GM12874 (cell line): ENCODE data around the gene ARG2.

Experiments
- TF ChIP-seq, protein P1 (sequence below): IDR thresholded peaks from 2 replicates; pipeline ENCODE4 v1.5.1; 2011; ENCODE audit warnings: low read depth, mild to moderate bottlenecking, control low read depth, low read length, moderate library complexity; ENCODE audit not compliant: insufficient read depth

The ARG2 gene

DNA sequence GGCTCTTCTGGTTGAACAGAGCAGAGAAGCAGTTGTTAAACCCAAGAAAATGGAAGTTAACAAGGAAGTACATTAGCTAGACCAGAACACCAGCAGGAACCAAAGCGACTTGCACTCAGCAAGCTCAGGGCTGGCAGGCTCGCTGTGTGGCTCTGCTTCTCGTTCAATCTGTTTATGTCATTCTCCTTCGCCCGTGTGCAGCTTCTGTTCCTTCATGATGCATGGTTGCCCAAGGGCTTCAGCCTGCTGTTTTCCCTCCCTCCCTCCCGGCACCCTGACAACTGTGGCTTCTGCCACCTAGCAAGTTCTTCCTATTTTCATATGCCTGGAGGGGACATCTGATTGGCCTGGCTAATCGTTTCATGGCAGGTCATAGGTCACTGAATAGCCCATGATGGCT is 44.9 kb upstream of the ARG2 start:
- TF ChIP-seq, protein P1, sequence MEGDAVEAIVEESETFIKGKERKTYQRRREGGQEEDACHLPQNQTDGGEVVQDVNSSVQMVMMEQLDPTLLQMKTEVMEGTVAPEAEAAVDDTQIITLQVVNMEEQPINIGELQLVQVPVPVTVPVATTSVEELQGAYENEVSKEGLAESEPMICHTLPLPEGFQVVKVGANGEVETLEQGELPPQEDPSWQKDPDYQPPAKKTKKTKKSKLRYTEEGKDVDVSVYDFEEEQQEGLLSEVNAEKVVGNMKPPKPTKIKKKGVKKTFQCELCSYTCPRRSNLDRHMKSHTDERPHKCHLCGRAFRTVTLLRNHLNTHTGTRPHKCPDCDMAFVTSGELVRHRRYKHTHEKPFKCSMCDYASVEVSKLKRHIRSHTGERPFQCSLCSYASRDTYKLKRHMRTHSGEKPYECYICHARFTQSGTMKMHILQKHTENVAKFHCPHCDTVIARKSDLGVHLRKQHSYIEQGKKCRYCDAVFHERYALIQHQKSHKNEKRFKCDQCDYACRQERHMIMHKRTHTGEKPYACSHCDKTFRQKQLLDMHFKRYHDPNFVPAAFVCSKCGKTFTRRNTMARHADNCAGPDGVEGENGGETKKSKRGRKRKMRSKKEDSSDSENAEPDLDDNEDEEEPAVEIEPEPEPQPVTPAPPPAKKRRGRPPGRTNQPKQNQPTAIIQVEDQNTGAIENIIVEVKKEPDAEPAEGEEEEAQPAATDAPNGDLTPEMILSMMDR: no peak

DNA sequence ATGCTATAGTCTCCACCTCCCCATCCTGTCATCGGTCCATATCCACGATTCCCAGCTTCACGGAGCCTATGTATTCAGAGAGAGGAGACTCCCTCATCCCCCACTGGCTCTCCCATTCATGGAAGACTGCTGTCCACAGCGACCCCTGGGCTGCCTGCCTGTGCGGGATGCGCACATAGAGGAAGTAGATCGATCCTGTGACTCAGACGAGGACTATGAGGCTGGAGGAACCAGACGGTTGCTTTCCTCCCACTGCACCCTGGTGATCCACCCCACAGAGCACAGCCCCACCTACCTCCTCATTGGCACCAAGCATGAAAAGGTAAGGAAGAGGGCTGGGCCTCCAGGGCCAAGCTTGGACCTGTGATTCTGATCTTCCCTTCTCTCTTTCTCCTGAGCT is 44.0 kb upstream of the ARG2 start:
- TF ChIP-seq, protein P1: no peak

DNA sequence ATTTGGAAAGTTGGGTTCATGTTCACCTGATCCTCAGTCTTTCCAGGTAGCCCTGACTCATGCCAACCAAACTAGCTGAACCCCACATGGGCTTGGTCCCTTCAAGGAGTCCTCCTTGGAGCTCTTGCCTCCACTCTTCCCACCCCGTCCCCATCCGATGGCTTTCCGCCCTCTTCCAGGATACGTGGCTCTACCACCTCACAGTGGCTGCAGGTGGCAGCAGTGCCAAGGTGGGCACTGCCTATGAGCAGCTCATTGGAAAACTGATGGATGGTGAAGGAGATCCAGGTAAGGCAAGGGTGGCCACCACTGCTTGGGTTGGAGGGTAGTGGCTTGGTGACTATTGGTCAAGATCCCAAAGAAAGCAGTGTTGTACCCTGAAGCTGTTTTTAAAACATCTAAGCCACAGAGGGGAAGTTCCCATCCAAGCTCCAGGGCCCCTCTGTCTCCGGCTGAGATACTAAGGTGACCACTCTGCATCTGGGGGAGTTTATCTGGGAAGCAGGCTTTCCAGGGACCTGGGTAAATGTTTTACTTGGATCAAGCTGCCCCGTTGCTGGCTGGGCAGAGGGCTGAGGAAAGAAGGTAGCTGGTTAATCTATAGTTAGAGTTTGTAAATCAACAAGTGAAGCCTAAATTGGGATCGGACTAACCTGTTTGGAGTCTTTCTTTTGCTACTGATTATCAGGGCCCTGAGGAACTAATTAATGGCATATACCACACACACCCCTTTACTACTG is 43.3 kb upstream of the ARG2 start:
- TF ChIP-seq, protein P1: no peak

DNA sequence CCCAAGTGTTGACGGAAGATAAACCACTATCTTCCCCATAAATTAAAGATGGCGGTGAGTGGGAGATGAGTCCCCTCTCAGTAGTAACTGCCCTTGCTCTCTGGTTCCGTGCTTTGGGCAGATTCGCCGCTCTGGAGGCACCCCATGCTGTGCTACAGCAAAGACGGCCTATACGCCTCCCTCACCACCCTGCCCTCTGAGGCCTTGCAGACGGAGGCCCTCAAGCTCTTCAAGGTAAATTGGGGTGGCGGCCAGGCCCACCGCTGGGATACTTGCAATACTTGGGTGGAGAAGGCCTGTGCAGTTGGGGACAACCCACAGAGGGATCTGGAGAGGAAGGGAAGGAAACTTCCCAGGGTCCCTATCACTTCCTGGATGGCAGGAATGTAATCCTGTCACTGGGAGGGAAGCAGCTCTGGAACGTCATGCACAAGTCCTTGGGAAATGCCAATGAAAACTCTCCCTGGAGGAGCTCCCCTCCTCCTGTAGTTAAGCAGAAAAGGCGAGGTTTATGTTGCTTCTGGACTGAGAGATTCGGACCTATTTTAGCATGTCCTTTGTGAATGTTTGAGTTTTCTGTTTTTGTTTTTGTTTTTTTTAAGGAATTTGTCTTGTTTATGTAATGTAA is 42.4 kb upstream of the ARG2 start:
- TF ChIP-seq, protein P1: no peak

DNA sequence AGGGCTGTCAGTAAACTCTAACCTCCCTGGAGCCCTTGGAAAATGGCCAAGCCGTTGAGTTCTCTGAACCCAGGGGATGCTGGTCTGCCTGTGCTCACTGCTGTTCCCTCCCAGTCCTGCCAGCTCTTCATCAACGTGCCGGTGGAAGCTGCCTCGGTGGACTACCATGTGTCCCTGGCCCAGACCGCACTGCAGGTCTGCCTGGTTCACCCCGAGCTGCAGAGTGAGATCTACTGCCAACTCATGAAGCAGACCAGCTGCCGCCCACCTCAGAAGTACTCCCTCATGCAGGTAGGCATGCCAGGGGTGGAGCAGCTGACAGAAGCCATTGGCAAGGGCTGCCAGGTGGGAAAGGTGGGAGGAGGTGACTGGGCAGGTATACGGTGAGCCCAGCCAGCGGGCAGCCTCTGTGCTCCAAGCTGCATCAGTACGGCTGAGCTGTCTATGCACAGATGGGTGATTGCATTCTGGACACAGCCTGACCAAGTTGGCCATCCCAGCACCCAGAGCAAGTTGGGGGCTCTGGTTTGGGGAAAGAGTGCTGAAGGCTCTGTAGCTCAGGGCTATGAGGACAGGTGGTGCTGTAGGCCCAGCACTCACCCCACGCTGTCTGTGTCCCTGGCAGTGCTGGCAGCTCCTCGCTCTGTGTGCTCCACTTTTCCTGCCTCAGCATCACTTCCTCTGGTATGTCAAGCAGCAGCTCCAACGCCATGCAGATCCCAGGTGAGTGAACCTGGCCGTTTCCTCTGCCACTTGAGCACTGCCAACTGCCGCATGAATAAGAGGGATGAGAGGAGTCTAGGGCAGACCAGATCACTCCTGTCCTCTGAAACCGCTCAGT is 41.6 kb upstream of the ARG2 start:
- TF ChIP-seq, protein P1: no peak

DNA sequence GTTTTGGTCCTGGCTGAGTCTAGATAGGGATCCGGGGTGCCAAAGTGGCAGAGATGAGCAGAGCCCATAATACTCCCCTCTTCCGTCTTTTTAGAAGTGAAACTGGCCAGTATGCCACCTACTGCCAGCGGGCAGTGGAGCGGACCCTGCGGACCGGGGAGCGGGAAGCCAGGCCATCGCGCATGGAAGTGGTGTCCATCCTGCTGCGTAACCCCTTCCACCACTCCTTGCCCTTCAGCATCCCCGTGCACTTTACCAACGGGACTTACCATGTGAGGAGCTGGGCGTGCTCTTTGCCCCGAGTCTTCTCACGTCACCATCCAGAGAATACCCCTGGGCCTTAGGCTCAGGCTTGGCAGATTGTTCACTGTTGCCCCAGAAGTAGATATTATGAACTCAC is 40.7 kb upstream of the ARG2 start:
- TF ChIP-seq, protein P1: no peak

DNA sequence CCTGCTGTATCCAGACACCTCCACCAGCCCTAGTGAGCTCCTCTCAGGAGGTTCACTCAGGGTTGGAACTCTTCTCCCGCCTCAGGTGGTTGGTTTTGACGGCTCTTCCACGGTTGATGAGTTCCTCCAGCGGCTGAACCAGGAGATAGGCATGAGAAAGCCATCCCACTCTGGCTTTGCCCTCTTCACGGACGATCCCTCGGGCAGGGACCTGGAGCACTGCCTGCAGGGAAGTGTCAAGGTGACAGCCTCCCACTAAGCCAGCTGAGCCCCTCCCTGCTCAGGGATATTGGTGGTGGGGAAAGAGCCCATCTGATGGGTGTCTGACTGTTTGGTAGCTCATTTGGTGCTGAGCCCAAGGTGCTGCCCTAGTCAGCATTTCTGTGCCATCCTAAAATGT is 40.1 kb upstream of the ARG2 start:
- TF ChIP-seq, protein P1: no peak
